HG03469 (cell line): ENCODE measurements around the gene OLFML1.

Source experiments
- ATAC-seq: cut with Tn5 transposase; IDR thresholded peaks from one replicate; pipeline ENCODE4 v1.9.1; 2021; ENCODE audit warnings: mild to moderate bottlenecking, moderate library complexity, moderate number of reproducible peaks; ENCODE audit not compliant: unreplicated experiment

OLFML1 gene

DNA sequence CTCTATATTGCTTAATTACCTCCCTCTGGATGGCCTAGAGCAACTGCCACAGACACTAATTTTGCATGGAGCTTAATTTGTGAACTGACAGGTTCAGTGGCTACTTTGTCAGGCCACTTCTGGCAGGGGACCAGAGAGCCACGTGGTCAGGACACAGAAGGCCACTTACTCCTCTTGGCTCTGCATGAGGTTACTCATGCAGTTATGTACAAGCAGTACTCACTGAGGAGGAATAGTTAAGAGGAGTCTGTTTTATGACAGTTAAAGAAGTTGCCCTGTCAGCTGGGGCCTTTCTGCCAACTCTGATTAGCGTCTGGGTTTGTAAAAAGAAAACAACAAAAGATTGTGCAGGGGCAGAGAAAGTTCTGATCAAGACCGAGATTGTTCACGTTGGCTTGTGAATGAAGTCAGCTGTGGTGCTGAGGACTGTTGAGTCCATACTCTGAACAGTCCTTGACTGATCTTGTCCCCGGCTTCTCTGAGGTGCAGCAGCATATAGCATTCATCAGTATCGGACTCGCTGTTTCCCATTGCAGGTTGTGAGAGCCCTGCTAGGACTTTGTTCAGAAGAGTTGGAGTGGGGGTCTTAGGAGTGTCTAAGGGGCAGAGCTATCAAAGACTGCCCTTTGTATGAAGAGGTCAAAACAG, 69.9 kb downstream of the OLFML1 start:
- no peak for ATAC-seq

GRCh38 chr11:7558046-7558445, 72.7 kb downstream of the OLFML1 start:
- no peak for ATAC-seq

- ATAC-seq, result no peak
Measured at GRCh38 chr11:7559398-7560283, 74.3 kb downstream of the OLFML1 start.
